NCI-H2196 treated with DMSO at 0.1 percent for 48 hours (cell line): ENCODE results near the gene KCMF1.
A peak's percentile ranks its signal among the peaks of the same experiment; 100 is the strongest.

Experiments
- DNase-seq: peaks from one replicate; lab custom pipeline; 2025; ENCODE audit not compliant: unreplicated experiment; lab: John Stamatoyannopoulos, UW

KCMF1 gene

GRCh38 chr2:84956334-84957297 is 14.3 kb upstream of the KCMF1 start:
- DNase-seq: no peak

GRCh38 chr2:84957771-84958134 is 13.2 kb upstream of the KCMF1 start:
- no peak for DNase-seq

GRCh38 chr2:84958135-84959059 is 12.6 kb upstream of the KCMF1 start:
- DNase-seq: peak; percentile 35

GRCh38 chr2:84959095-84959565 is 11.8 kb upstream of the KCMF1 start:
- DNase-seq: no peak

- no peak for DNase-seq
Observed at GRCh38 chr2:84959566-84960506, 11.1 kb upstream of the KCMF1 start.

GRCh38 chr2:84962917-84963316 is 8.0 kb upstream of the KCMF1 start:
- no peak for DNase-seq

- DNase-seq: no peak
Observed at GRCh38 chr2:84963323-84963691, 7.7 kb upstream of the KCMF1 start.

GRCh38 chr2:84963692-84964405 is 7.1 kb upstream of the KCMF1 start:
- no peak for DNase-seq

- DNase-seq: no peak
Observed at GRCh38 chr2:84964406-84965191, 6.4 kb upstream of the KCMF1 start.

- no peak for DNase-seq
Observed at GRCh38 chr2:84965192-84965516, 5.8 kb upstream of the KCMF1 start.

GRCh38 chr2:84965827-84966226 is 5.1 kb upstream of the KCMF1 start:
- no peak for DNase-seq

GRCh38 chr2:84966731-84967130 is 4.2 kb upstream of the KCMF1 start:
- DNase-seq: no peak

- DNase-seq: no peak
Observed at GRCh38 chr2:84969511-84970209, 1.3 kb upstream of the KCMF1 start.

GRCh38 chr2:84970210-84970867 is 622 bp upstream of the KCMF1 start:
- no peak for DNase-seq

- DNase-seq: no peak
Observed at GRCh38 chr2:84971510-84972206, 697 bp downstream of the KCMF1 start.

GRCh38 chr2:84972207-84972783 is 1.3 kb downstream of the KCMF1 start:
- no peak for DNase-seq

- no peak for DNase-seq
Observed at GRCh38 chr2:84972932-84973331, 2.0 kb downstream of the KCMF1 start.
